ENCODE measurements around the gene TIMP4.
A peak's percentile ranks its signal among the peaks of the same experiment; 100 is the strongest.

The TIMP4 gene

GRCh38 chr3:12158387-12159226 is at the start of gene TIMP4:
Gene TIMP4, minus strand, starts transcription at chr3:12158912. Its CDS starts 72 bp downstream, at chr3:12158840.
- no peak for DNase-seq

GRCh38 chr3:12205171-12205570 is 46.5 kb upstream of the TIMP4 start:
- DNase-seq = no peak

DNA sequence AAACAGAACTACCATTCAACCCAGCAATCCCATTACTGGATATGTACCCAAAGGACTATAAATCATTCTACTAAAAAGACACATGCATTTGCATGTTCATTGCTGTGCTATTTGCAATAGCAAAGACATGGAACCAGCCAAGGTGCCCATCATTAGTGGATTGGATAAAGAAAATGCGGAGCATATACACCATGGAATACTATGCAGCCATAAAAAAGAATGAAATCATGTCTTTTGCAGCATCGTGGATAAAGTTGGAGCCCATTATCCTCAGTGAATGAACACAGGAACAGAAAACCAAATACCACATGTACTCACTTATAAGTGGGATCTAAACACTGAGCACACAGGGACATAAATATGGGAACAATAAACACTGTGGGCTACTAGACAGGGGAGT is 43.1 kb upstream of the TIMP4 start:
- no peak for DNase-seq

- DNase-seq = peak; percentile 30
These were observed 39.6 kb upstream of the TIMP4 start for GRCh38 chr3:12198301-12198700.

DNA sequence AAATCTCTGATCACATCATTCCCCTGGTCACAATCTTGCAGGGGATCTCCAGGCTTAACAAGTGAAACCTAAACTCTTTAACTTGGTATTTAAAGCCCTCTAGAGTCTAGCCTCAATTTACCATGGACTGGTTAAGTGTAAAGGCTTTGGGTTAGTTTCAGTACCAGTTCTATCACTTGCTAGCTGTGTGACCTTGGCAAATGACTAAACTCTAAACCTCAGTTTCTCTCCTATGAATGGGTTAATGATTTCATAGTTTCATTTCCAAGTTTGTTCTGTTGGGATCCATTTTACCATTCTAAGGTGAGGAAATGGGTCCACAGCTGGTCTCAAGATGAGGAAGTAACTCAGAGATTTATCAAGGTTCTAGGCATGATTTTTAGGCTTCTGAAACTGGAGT is 38.8 kb upstream of the TIMP4 start:
- DNase-seq = no peak

- DNase-seq = no peak
These were observed 38.0 kb upstream of the TIMP4 start for GRCh38 chr3:12196684-12197083.

- no peak for DNase-seq
These were observed 36.5 kb upstream of the TIMP4 start for GRCh38 chr3:12195231-12195630.

- no peak for DNase-seq
These were observed 36.0 kb upstream of the TIMP4 start for GRCh38 chr3:12194669-12195161.

DNA sequence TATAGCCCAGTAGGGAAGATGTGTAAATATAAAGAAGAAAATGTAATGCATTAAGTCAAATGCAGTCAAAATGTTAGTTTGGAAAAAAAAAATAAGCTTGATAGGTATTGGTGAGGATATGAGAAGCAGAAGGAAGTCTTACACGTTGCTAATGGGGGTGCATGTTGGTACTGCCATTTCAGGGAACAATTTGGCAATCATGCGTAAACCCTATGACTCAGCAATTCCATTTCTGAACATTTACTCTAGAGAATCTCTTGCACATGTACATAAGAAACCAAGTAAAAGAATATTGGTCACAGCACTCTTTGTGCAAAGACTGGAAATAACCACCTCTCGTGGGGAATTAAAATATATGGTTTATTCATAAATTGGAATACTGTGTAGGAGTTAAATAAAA is 35.5 kb upstream of the TIMP4 start:
- DNase-seq = peak; percentile 10

- DNase-seq = peak; percentile 85
These were observed 34.9 kb upstream of the TIMP4 start for GRCh38 chr3:12193485-12194165.

DNA sequence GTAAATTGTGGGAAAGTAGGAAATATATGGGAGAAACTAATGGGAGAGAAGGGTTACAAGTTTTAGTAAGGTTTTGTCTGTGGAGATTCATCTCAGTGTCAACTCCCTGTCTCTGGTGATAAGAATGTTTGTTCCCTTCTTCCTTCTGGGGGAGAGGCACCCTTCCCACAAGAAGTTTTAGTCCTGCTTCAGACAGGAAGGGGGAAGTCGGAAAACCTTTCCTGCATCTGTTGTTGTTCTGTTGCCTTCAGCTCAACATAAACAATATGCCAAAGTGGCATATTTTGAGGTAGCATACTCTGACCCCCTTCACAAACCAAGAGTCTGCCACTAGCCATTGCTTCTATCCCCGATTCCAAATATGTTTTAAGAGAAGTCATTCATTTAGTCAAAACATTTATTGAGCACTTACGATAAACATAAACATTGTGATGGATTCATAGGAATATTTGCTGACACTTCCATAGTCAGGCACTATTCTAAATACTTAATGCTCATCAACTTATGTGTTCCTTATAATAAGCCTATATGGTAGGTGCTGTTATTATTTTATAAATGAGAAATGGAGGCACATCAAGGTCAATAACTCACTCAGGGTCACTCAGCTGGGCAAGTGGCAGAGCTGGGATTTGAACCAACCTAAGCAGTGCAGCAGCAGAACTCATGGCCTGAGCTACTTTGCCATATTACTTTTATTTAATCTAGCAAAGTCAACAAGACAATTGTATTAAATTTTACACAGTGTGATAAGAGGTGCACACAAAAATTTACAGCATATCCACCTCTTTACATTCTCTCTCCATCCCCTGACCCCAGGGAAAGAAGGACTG is 34.2 kb upstream of the TIMP4 start:
- DNase-seq = no peak

DNA sequence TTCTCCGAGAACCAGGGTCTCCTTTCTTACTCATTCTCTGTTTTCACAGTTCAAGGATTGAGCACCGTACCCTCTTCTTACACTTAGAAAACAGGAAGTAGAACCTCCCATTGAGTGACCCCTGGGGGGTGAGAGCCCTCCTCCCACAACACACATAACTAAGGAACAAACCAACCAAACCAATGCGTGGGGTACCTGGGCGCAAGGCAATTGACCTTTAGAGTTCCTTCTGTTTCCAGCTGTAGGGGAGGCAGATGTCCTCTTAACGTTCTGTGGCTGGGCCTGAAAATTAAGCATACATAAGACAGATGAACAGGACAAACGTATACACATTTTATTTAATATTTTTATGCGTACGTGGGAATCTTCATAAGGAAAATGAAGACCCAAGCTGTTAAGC is 33.5 kb upstream of the TIMP4 start:
- DNase-seq = no peak

DNA sequence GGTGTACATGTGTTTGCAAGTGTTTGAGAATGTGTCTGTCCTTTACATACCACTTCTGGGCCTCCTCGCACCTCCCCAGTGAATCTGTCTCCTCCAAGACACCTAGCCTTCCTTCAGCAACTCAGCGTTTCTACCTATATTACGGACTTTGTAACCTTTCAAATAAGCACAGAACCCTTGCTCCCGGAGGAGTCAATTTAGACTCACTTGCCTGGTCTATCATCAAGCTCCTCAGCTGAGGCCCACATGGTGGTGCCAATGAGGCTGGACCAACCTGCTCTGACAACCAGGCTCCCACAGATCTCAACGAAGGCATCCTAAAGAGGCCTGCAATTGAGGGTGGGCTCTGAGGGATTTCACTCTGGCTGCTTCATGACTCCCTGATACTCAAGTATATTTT is 32.8 kb upstream of the TIMP4 start:
- no peak for DNase-seq

GRCh38 chr3:12190832-12191231 is 32.1 kb upstream of the TIMP4 start:
- DNase-seq = no peak

- DNase-seq = no peak
These were observed 31.6 kb upstream of the TIMP4 start for GRCh38 chr3:12190221-12190807.

DNA sequence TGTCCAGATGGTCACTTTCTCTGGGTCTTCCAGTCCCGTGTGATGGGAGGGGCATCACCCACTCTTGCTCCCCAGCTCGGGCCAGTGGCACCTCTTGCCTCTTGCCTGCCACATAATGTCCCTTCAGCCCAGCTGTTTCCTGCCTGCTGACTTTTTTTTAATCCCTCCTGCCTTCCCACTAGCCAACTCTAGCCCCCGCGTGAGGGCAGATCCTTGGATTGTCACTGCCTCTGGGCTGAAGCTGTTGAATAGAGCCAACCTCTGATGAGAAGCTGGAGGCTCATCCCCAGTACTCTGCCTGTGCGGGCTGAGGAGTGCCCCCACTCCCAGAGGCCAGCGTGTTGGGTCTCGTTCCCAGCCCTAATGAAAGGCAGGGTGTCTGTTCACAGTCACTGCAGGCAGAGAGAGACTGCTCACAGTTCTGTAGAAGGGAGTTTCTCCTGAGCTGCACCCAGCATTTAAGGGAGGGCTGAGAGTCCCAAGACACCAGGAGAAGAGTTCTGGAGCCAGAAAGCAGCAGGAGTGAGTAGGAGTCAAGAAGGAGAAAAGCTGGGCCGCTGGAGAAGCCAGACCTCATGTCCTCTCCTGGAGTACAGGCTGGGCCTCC is 30.1 kb upstream of the TIMP4 start:
- no peak for DNase-seq

DNA sequence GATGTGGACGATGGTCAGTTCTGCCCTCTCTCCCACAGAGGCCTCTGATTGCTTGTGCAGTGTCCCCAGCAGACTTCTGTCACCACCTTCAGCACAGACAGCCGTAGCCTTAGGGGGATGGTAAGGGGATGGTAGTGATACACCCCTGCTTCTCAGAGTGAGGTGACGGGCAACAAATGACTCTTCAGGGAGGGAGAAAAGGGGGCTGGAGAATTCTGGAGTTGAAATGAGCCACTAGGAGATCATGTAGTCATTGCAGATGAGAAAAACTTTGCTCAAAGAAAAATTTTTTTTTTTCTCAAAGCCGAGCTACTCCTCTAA is 29.6 kb upstream of the TIMP4 start:
- DNase-seq = no peak

GRCh38 chr3:12187448-12188327 is 29.0 kb upstream of the TIMP4 start:
- peak; percentile 77 for DNase-seq

DNA sequence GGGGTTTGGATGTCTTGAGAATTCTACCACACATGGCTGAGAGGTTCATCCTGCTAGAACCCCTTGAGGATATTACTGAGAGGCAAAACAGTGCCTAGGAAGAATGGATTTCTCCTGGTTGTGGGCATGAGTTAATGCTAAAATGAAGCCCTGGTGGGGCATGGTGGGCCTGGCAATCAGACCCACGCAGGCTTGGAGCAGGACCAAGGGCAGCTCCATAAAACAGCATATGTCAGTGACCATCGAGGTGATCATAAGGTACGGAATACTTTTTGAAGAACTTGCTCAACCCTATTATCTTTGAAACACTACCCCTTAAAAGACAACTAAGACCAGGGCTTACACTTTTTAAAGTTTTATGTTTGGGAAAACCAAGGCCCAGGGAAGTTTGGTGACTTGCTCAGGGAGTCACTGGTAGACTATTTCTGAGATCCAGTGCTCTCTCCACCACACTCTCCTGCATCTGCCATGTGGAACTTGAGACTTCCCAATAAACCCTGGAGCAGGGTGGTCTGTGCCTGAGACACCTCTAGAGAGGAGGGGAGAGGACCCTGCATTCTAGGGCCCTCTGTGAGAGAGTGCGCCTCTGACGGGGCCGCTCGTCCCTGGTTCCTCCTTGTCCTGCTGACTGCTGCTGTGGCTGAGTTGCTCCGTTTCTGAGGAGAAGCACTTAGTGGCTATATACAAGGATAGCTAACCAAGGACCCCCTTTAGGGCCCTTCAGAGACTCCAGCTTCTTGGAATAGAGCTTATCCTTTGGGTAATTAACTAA is 28.0 kb upstream of the TIMP4 start:
- DNase-seq = no peak

GRCh38 chr3:12186046-12186445 is 27.3 kb upstream of the TIMP4 start:
- DNase-seq = no peak

GRCh38 chr3:12185172-12185710 is 26.5 kb upstream of the TIMP4 start:
- no peak for DNase-seq
